GM12878 (cell line): ENCODE data around the gene ZDHHC9. TPM values are rescaled to one million over a fixed set of nuclear protein-coding genes. Genes with fewer than 3 reads are reported as not detected.

Experiments
- ATAC-seq: fragments of 200-7000 bp; cut with Tn5 transposase; 3 replicates; pipeline ENCODE4 v1.9.1; 2020; ENCODE audit warnings: mild to moderate bottlenecking, moderate library complexity
- BruUV-seq: library from RNA; stranded (reverse); fragments of 400-500 nt; replicated peaks from 2 replicates; lab custom pipeline; 2021; lab: Mats Ljungman, UMichigan
- CTCF ChIA-PET: fragments of 300-600 bp; sonication (Branson Sonifier 250); formaldehyde crosslinking; extraction: SDS; loops from one replicate; lab custom pipeline; 2021; ENCODE audit warnings: inconsistent platforms; lab: Yijun Ruan, JAX
- POLR2A ChIA-PET: fragments of 350-600 bp; formaldehyde crosslinking; extraction: SDS; loops from one replicate; lab custom pipeline; 2021; ENCODE audit warnings: inconsistent platforms; lab: Charles Lee
- RAD21 ChIA-PET: fragments of 300-600 bp; sonication (Branson Sonifier 250); formaldehyde crosslinking; loops from one replicate; lab custom pipeline; 2023; ENCODE audit warnings: antibody characterized with exemption; ENCODE audit not compliant: unreplicated experiment; lab: Charles Lee
- SMC1A ChIA-PET: fragments of 300-600 bp; sonication (Branson Sonifier 250); formaldehyde crosslinking; loops from one replicate; lab custom pipeline; 2023; ENCODE audit not compliant: unreplicated experiment, uncharacterized antibody; lab: Charles Lee
- DNase-seq: peaks from one replicate; pipeline ENCODE4 v3.0.0-alpha.2; 2011; ENCODE audit warnings: low read depth, low spot score
- FAIRE-seq: peaks from 3 replicates; lab custom pipeline; 2011; peaks lifted over from hg19 to GRCh38; lab: Jason Lieb, UNC
- H2AFZ ChIP-seq: 2 replicates; pipeline ENCODE4 v1.6.0; 2011; ENCODE audit warnings: low read depth, low read length, control low read depth; ENCODE audit not compliant: control insufficient read depth
- H3K27ac ChIP-seq: 2 replicates; pipeline ENCODE4 v1.5.1; 2011; ENCODE audit warnings: control low read depth; ENCODE audit not compliant: control insufficient read depth, insufficient read depth
- H3K27me3 ChIP-seq, 2 experiments: replicated peaks in 1 of 2; 2 replicates each; pipeline versions ENCODE4 v1.6.0 to v1.6.1; 2011; ENCODE audit warnings: low read length in 1 of 2; ENCODE audit not compliant: control insufficient read depth in 2 of 2, insufficient read depth in 2 of 2
- H3K36me3 ChIP-seq, 2 experiments: 2 replicates each; pipeline ENCODE4 v1.5.1; 2011; ENCODE audit warnings: low read length in 1 of 2; ENCODE audit not compliant: control insufficient read depth in 2 of 2, insufficient read depth in 2 of 2
- H3K4me1 ChIP-seq: 2 replicates; pipeline ENCODE4 v1.6.1; 2011; ENCODE audit warnings: mild to moderate bottlenecking, low read length, moderate library complexity, mixed read lengths; ENCODE audit not compliant: control insufficient read depth, insufficient read depth
- H3K4me2 ChIP-seq: 2 replicates; pipeline ENCODE4 v1.6.0; 2011; ENCODE audit warnings: control low read depth; ENCODE audit not compliant: control insufficient read depth, insufficient read depth
- H3K4me3 ChIP-seq: fragments of 200-600 bp; sonication (generic); 2 replicates; pipeline ENCODE4 v1.5.1; 2016
- H3K79me2 ChIP-seq: 2 replicates; pipeline ENCODE4 v1.6.0; 2011; ENCODE audit warnings: low read length; ENCODE audit not compliant: control insufficient read depth, insufficient read depth
- H3K9ac ChIP-seq: 2 replicates; pipeline ENCODE4 v1.8.0; 2011; ENCODE audit warnings: low read length, control low read depth, mixed read lengths; ENCODE audit not compliant: control insufficient read depth, insufficient read depth
- H3K9me3 ChIP-seq: replicated peaks from 3 replicates; pipeline ENCODE4 v1.5.1; 2011; ENCODE audit warnings: mild to moderate bottlenecking, low read length; ENCODE audit not compliant: control insufficient read depth, insufficient read depth
- H4K20me1 ChIP-seq: 2 replicates; pipeline ENCODE4 v1.6.0; 2011; ENCODE audit not compliant: control insufficient read depth, insufficient read depth
- ESRRA ChIP-seq: IDR thresholded peaks from 2 replicates; pipeline ENCODE4 v1.6.1; 2012; ENCODE audit warnings: mild to moderate bottlenecking, low read length, improper control_type of control experiment
- JUNB ChIP-seq: IDR thresholded peaks from 2 replicates; pipeline ENCODE4 v1.6.1; 2016; ENCODE audit warnings: antibody characterized with exemption, mild to moderate bottlenecking
- MEF2B ChIP-seq: fragments of 450-650 bp; IDR thresholded peaks from 2 replicates; pipeline ENCODE4 v1.6.1; 2018; ENCODE audit warnings: mild to moderate bottlenecking, moderate library complexity; ENCODE audit not compliant: partially characterized antibody, poor library complexity, severe bottlenecking
- REST ChIP-seq: IDR thresholded peaks from 2 replicates; pipeline ENCODE4 v1.6.1; 2012; ENCODE audit warnings: mild to moderate bottlenecking, low read depth, low read length
- SMARCA5 ChIP-seq: fragments of 450-650 bp; IDR thresholded peaks from 2 replicates; pipeline ENCODE4 v1.6.1; 2017; ENCODE audit warnings: mild to moderate bottlenecking
- TCF12 ChIP-seq: IDR thresholded peaks from 2 replicates; pipeline ENCODE4 v1.6.1; 2011; ENCODE audit warnings: low read depth, mild to moderate bottlenecking, low read length
- ZBTB33 ChIP-seq: fragments of 450-650 bp; IDR thresholded peaks from 2 replicates; pipeline ENCODE4 v1.6.1; 2017; ENCODE audit warnings: mild to moderate bottlenecking
- ZNF274 ChIP-seq: IDR thresholded peaks from one replicate; pipeline ENCODE4 v1.8.0; 2011; ENCODE audit not compliant: insufficient read length, insufficient read depth
- WGBS: methylation state at CpG from one replicate; pipeline ENCODE4 v1.1.6; 2016; ENCODE audit warnings: low lambda C conversion rate; ENCODE audit not compliant: insufficient replicate concordance, insufficient coverage; ENCODE audit errors: missing lambda C conversion rate; 5-methylcytosine and 5-hydroxymethylcytosine counted together
- in situ Hi-C: fragments of 300-500 bp; cut with MboI; formaldehyde crosslinking; loops from 9 replicates; pipeline ENCODE4 v1.14.3; 2018; ENCODE audit warnings: mixed read lengths
- intact Hi-C: fragments of 100-400 bp; cut with micrococcal nuclease; formaldehyde crosslinking; loops from one replicate; pipeline ENCODE4 v1.14.2; 2022; ENCODE audit not compliant: unreplicated experiment
- polyA plus RNA-seq, 11 experiments: library from polyadenylated mRNA; depleted of rRNA in 4 of 11; unstranded in 6 of 11; stranded (reverse) in 5 of 11; fragments of >200 nt; fragmentation: Nextera tagmentation in 4 of 11; fragmentation: Illumina TruSeq in 1 of 11; extraction: Ambion mirVana in 4 of 11; extraction: Trizol in 1 of 11; gene quantifications; 1 replicate in 1 of 11; 2 replicates in 10 of 11; pipeline versions ENCODE4 v1.2.1 to v1.2.3, GENCODE V29; 2011 to 2016; ENCODE audit warnings: inconsistent platforms in 2 of 11, missing spikeins in 2 of 11, low read depth in 1 of 11
- total RNA-seq, 4 experiments: library from RNA; depleted of rRNA in 3 of 4; stranded (reverse); fragments of >200 nt in 3 of 4; fragmentation: Illumina TruSeq in 1 of 4; extraction: Trizol in 1 of 4; gene quantifications; 2 replicates each; pipeline versions ENCODE4 v1.2.1 to v1.2.3, GENCODE V29; 2013 to 2021
- TF ChIP-seq, protein P1 (sequence below): IDR thresholded peaks from 2 replicates; pipeline ENCODE4 v1.6.1; 2012; ENCODE audit warnings: low read depth, low read length, improper control_type of control experiment
- TF ChIP-seq, protein P2 (sequence below): fragments of 450-650 bp; formaldehyde crosslinking; IDR thresholded peaks from 2 replicates; pipeline ENCODE4 v1.5.0; 2022; ENCODE audit warnings: mild to moderate bottlenecking, missing genetic modification characterization

The ZDHHC9 gene
- total and polyA plus RNA-seq, 10 of the 15 experiments (the other 5 are each of a cell fraction or from before 2014, with no cell fraction given) = 1.8 to 13.0 (median 5.4) TPM

- Histone ChIP-seq H3K9ac (no peak overlapping the region), H3K79me2 (no peaks in the 10 kb centered on the region), H3K9me3 (no peaks in the 10 kb centered on the region), H3K36me3 (peaks cover 0 to 2% of the 10 kb centered on the region in 2 experiments; a peak in 2 of 4 replicates), H3K27me3 (no peaks in the 10 kb centered on the region), H2AFZ (no peak overlapping the region), H3K27ac (no peak overlapping the region), H3K4me3 (no peak overlapping the region), H3K4me2 (no peak overlapping the region), H4K20me1 (no peaks in the 10 kb centered on the region), H3K4me1 (no peaks in the 10 kb centered on the region)
- FAIRE-seq = peak; percentile 13
- in situ Hi-C loops = no loop called here
- TF ChIP-seq SMARCA5 (no peak), ZBTB33 (no peak), JUNB (no peak), TCF12 (no peak), REST (no peak), ESRRA (no peak), MEF2B (no peak), ZNF274 (no peak)
- TF ChIP-seq, protein P1, sequence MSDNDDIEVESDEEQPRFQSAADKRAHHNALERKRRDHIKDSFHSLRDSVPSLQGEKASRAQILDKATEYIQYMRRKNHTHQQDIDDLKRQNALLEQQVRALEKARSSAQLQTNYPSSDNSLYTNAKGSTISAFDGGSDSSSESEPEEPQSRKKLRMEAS = no peak
- TF ChIP-seq, protein P2, sequence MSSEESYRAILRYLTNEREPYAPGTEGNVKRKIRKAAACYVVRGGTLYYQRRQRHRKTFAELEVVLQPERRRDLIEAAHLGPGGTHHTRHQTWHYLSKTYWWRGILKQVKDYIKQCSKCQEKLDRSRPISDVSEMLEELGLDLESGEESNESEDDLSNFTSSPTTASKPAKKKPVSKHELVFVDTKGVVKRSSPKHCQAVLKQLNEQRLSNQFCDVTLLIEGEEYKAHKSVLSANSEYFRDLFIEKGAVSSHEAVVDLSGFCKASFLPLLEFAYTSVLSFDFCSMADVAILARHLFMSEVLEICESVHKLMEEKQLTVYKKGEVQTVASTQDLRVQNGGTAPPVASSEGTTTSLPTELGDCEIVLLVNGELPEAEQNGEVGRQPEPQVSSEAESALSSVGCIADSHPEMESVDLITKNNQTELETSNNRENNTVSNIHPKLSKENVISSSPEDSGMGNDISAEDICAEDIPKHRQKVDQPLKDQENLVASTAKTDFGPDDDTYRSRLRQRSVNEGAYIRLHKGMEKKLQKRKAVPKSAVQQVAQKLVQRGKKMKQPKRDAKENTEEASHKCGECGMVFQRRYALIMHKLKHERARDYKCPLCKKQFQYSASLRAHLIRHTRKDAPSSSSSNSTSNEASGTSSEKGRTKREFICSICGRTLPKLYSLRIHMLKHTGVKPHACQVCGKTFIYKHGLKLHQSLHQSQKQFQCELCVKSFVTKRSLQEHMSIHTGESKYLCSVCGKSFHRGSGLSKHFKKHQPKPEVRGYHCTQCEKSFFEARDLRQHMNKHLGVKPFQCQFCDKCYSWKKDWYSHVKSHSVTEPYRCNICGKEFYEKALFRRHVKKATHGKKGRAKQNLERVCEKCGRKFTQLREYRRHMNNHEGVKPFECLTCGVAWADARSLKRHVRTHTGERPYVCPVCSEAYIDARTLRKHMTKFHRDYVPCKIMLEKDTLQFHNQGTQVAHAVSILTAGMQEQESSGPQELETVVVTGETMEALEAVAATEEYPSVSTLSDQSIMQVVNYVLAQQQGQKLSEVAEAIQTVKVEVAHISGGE (CRISPR knock-in tag) = no peak
- intact Hi-C loops = no loop called here
- ChIA-PET CTCF (interaction anchor here (0.8 to 1.9 kb wide), 3 partner anchors 20 to 167 kb away, joined by 3 to 4 read pairs (median 4); no protein-coding TSS in a partner anchor), SMC1A (interaction anchor here (1.0 to 1.3 kb wide), 3 partner anchors 10 to 20 kb away, joined by 3 to 4 read pairs (median 3); no protein-coding TSS in a partner anchor), POLR2A (no interaction called here), RAD21 (no interaction called here)
- BruUV-seq = no TSS peak
- WGBS = 0% methylated on average over 1 of the region's 1 CpG
- no peak for DNase-seq
- no peak for ATAC-seq
Observed at GRCh38 chrX:129802863-129803262, 40.8 kb downstream of the ZDHHC9 start.
